A549 (cell line): ENCODE results near the gene NFIA.

Source experiments
- KDM1A ChIP-seq: fragments of 200-600 bp; sonication (generic); IDR thresholded peaks from 2 replicates; pipeline ENCODE4 v1.6.1; 2016; ENCODE audit warnings: low read depth, mild to moderate bottlenecking
- POLR2A ChIP-seq: IDR thresholded peaks from 2 replicates; pipeline ENCODE4 v1.6.1; 2012; ENCODE audit warnings: mild to moderate bottlenecking, low read length
- RAD21 ChIP-seq, 2 experiments: fragments of >200 bp in 1 of 2; sonication (Bioruptor Twin) in 1 of 2; formaldehyde crosslinking in 1 of 2; IDR thresholded peaks in 1 of 2; conservative IDR thresholded peaks in 1 of 2; 2 replicates in 1 of 2; 3 replicates in 1 of 2; pipeline ENCODE4 v1.6.1; 2012 to 2018; ENCODE audit warnings: inconsistent platforms in 1 of 2
- TF ChIP-seq, protein P1 (sequence below): fragments of >200 bp; sonication (Bioruptor Twin); formaldehyde crosslinking; IDR thresholded peaks from 3 replicates; pipeline ENCODE4 v1.5.1; 2016

DNA sequence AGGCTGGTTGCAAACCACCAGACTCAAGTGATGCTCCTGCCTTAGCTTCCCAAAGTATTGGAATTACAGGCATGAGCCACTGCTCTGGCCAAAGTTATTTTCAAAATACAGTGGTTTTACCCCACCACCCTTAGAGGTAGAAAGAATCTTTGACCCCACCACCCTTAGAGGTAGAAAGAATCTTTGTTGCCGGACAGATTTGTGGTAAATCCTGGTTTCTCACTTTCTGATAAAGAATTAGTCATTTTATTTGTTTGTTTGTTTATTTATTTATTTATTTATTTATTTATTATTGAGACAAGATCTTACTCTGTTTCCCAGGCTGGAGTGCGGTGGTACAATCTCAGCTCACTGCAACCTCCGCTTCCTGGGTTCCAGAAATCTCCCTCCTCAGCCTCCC lies 55.9 kb downstream of the NFIA start:
- TF ChIP-seq, protein P1, sequence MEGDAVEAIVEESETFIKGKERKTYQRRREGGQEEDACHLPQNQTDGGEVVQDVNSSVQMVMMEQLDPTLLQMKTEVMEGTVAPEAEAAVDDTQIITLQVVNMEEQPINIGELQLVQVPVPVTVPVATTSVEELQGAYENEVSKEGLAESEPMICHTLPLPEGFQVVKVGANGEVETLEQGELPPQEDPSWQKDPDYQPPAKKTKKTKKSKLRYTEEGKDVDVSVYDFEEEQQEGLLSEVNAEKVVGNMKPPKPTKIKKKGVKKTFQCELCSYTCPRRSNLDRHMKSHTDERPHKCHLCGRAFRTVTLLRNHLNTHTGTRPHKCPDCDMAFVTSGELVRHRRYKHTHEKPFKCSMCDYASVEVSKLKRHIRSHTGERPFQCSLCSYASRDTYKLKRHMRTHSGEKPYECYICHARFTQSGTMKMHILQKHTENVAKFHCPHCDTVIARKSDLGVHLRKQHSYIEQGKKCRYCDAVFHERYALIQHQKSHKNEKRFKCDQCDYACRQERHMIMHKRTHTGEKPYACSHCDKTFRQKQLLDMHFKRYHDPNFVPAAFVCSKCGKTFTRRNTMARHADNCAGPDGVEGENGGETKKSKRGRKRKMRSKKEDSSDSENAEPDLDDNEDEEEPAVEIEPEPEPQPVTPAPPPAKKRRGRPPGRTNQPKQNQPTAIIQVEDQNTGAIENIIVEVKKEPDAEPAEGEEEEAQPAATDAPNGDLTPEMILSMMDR, result no peak
- TF ChIP-seq RAD21 (conservative IDR thresholded peaks at IDR 0.05 in 1 of 2, IDR thresholded peaks at IDR 0.05 in 1 of 2), result no peak
- TF ChIP-seq KDM1A, result no peak
- no peak for TF ChIP-seq POLR2A
